K562 (cell line): Measurements from ENCODE around the gene TMEM200A. TPM values are rescaled to one million over a fixed set of nuclear protein-coding genes. Genes with fewer than 3 reads are reported as not detected.

Experiments used
- ATAC-seq: fragments of 200-7000 bp; cut with Tn5 transposase; 3 replicates; pipeline ENCODE4 v1.9.1; 2020; ENCODE audit warnings: moderate library complexity
- BruUV-seq: library from RNA; stranded (reverse); fragments of 400-500 nt; replicated peaks from 2 replicates; lab custom pipeline; 2021; lab: Mats Ljungman, UMichigan
- CTCF ChIA-PET: fragments of 300-600 bp; formaldehyde crosslinking; extraction: SDS; loops from one replicate; lab custom pipeline; 2021; ENCODE audit warnings: low intra/inter-chr PET ratio; lab: Yijun Ruan, JAX
- POLR2A ChIA-PET: fragments of 300-600, 350-650 bp; sonication (Branson Sonifier 250); formaldehyde crosslinking; extraction: SDS; loops from one replicate; lab custom pipeline; 2021; ENCODE audit warnings: antibody characterized with exemption, inconsistent platforms; lab: Yijun Ruan, JAX
- DNase-seq, 4 experiments: peaks; one replicate each; pipeline versions ENCODE4 v3.0.0 to v3.0.0-alpha.2; 2011 to 2018; ENCODE audit warnings: low spot score in 3 of 4, mixed read lengths in 3 of 4; ENCODE audit errors: extremely low read depth in 1 of 4
- FAIRE-seq: peaks from 2 replicates; lab custom pipeline; 2011; peaks lifted over from hg19 to GRCh38; lab: Jason Lieb, UNC
- H2AFZ ChIP-seq: 2 replicates; pipeline ENCODE4 v1.6.0; 2011; ENCODE audit warnings: low read depth, low read length, control low read depth, inconsistent platforms
- H3K27ac ChIP-seq: fragments of 200-600 bp; 3 replicates; pipeline ENCODE4 v1.8.0; 2011; ENCODE audit warnings: low read depth, mild to moderate bottlenecking, control low read depth, inconsistent platforms, low read length, moderate library complexity, mixed read lengths; ENCODE audit errors: extremely low read depth
- H3K27me3 ChIP-seq, 2 experiments: fragments of 300-600 bp in 1 of 2; 2 replicates in 1 of 2; 3 replicates in 1 of 2; pipeline versions ENCODE4 v1.6.0 to v1.8.0; 2011; ENCODE audit warnings: inconsistent platforms in 2 of 2, low read length in 2 of 2, mild to moderate bottlenecking in 1 of 2, mixed read lengths in 1 of 2, moderate library complexity in 1 of 2; ENCODE audit not compliant: control insufficient read depth in 2 of 2, insufficient read depth in 2 of 2
- H3K36me3 ChIP-seq: fragments of 300-600 bp; 3 replicates; pipeline ENCODE4 v1.8.0; 2011; ENCODE audit warnings: mild to moderate bottlenecking, low read length, inconsistent platforms; ENCODE audit not compliant: control insufficient read depth, insufficient read depth
- H3K4me1 ChIP-seq, 2 experiments: fragments of 200-600 bp in 1 of 2; replicated peaks in 1 of 2; 2 replicates in 1 of 2; 3 replicates in 1 of 2; pipeline versions ENCODE4 v1.5.1 to v1.8.0; 2011; ENCODE audit warnings: inconsistent platforms in 2 of 2, low read length in 2 of 2, mild to moderate bottlenecking in 1 of 2, mixed read lengths in 1 of 2, moderate library complexity in 1 of 2; ENCODE audit not compliant: control insufficient read depth in 2 of 2, insufficient read depth in 2 of 2
- H3K4me2 ChIP-seq: 2 replicates; pipeline ENCODE4 v1.6.1; 2011; ENCODE audit warnings: low read length, control low read depth, inconsistent platforms, mixed read lengths; ENCODE audit not compliant: insufficient read depth
- H3K4me3 ChIP-seq: fragments of 200-600 bp; sonication (generic), shearing (Covaris generic); 2 replicates; pipeline ENCODE4 v1.5.1; 2016; ENCODE audit warnings: control low read depth, inconsistent platforms
- H3K79me2 ChIP-seq: fragments of 200-600 bp; 3 replicates; pipeline ENCODE4 v1.8.0; 2011; ENCODE audit warnings: low read length, inconsistent platforms; ENCODE audit not compliant: control insufficient read depth, insufficient read depth
- H3K9ac ChIP-seq, 2 experiments: 2 replicates each; pipeline versions ENCODE4 v1.6.0 to v1.6.1; 2011; ENCODE audit warnings: low read depth in 2 of 2, low read length in 2 of 2, control low read depth in 1 of 2, inconsistent platforms in 1 of 2, mild to moderate bottlenecking in 1 of 2, mixed read lengths in 1 of 2; ENCODE audit not compliant: insufficient read depth in 1 of 2
- H3K9me1 ChIP-seq: one replicate; pipeline ENCODE4 v1.6.0; 2011; ENCODE audit warnings: inconsistent platforms, mild to moderate bottlenecking, low read length, moderate library complexity; ENCODE audit not compliant: control insufficient read depth, insufficient read depth
- H3K9me3 ChIP-seq: replicated peaks from 2 replicates; pipeline ENCODE4 v1.5.1; 2011; ENCODE audit warnings: low read depth, low read length, inconsistent platforms; ENCODE audit not compliant: control insufficient read depth, insufficient read depth
- H4K20me1 ChIP-seq: replicated peaks from 2 replicates; pipeline ENCODE4 v1.6.1; 2011; ENCODE audit warnings: low read length, inconsistent platforms, mixed read lengths; ENCODE audit not compliant: control insufficient read depth, insufficient read depth
- BMI1 ChIP-seq: fragments of 150-350 bp; IDR thresholded peaks from 2 replicates; pipeline ENCODE4 v1.6.1; 2014; ENCODE audit warnings: low read length
- E2F3 ChIP-seq: fragments of 250-450 bp; sonication (Bioruptor Pico); IDR thresholded peaks from 2 replicates; pipeline ENCODE4 v1.4.0; 2020; ENCODE audit warnings: mild to moderate bottlenecking
- E2F4 ChIP-seq: sonication (generic); formaldehyde crosslinking; IDR thresholded peaks from 2 replicates; pipeline ENCODE4 v1.8.0; 2022; ENCODE audit warnings: mild to moderate bottlenecking, low read depth, missing genetic modification reagents
- FOXM1 ChIP-seq, 2 experiments: fragments of 450-650 bp in 1 of 2; sonication (generic) in 1 of 2; formaldehyde crosslinking in 1 of 2; IDR thresholded peaks; 2 replicates each; pipeline versions ENCODE4 v1.6.1 to v1.9.0; 2017 to 2022; ENCODE audit warnings: low read depth in 2 of 2, mild to moderate bottlenecking in 2 of 2, missing genetic modification reagents in 1 of 2, moderate library complexity in 1 of 2
- HMBOX1 ChIP-seq: sonication (generic); IDR thresholded peaks from 2 replicates; pipeline ENCODE4 v1.6.1; 2016
- MED1 ChIP-seq: sonication (generic); formaldehyde crosslinking; IDR thresholded peaks from 2 replicates; pipeline ENCODE4 v1.8.1; 2023; ENCODE audit warnings: missing genetic modification reagents, borderline replicate concordance
- NFE2 ChIP-seq: IDR thresholded peaks from 2 replicates; pipeline ENCODE4 v1.6.1; 2014; ENCODE audit warnings: antibody characterized with exemption, low read depth
- ZFP91 ChIP-seq: sonication (generic); formaldehyde crosslinking; IDR thresholded peaks from 2 replicates; pipeline ENCODE4 v1.8.0; 2022; ENCODE audit warnings: mild to moderate bottlenecking, missing genetic modification reagents
- ZNF766 ChIP-seq: fragments of 200-800 bp; sonication (Bioruptor generic); conservative IDR thresholded peaks from 2 replicates; pipeline ENCODE4 v1.6.1; 2016; ENCODE audit warnings: missing genetic modification characterization, missing compliant biosample characterization
- ZNF79 ChIP-seq: fragments of 250-450 bp; sonication (Bioruptor Pico); IDR thresholded peaks from 2 replicates; pipeline ENCODE4 v1.4.0; 2020; ENCODE audit warnings: low read depth, mild to moderate bottlenecking, moderate library complexity
- WGBS: fragments of 100-300 bp; shearing (Covaris generic); methylation state at CpG from one replicate; pipeline ENCODE4 v1.1.6; 2016; ENCODE audit warnings: low coverage, mixed read lengths; ENCODE audit not compliant: insufficient coverage; ENCODE audit errors: missing lambda C conversion rate; 5-methylcytosine and 5-hydroxymethylcytosine counted together
- in situ Hi-C: fragments of 300-500 bp; cut with MboI; formaldehyde crosslinking; loops from 4 replicates; pipeline ENCODE4 v1.15.0; 2018; ENCODE audit warnings: inconsistent platforms, mixed read lengths
- intact Hi-C: fragments of 100-400 bp; cut with micrococcal nuclease; formaldehyde crosslinking; loops from 2 replicates; pipeline ENCODE4 v1.14.2; 2022
- polyA plus RNA-seq, 8 experiments: library from polyadenylated mRNA; depleted of rRNA in 4 of 8; stranded (reverse) in 5 of 8; unstranded in 3 of 8; fragments of >200 nt; fragmentation: Nextera tagmentation in 2 of 8; fragmentation: Illumina TruSeq in 1 of 8; extraction: Ambion mirVana in 2 of 8; extraction: Trizol in 1 of 8; gene quantifications; 2 replicates each; pipeline versions ENCODE4 v1.2.1 to v1.2.3, GENCODE V29; 2011 to 2014; ENCODE audit warnings: inconsistent platforms in 1 of 8, missing spikeins in 1 of 8
- total RNA-seq, 7 experiments: library from RNA; depleted of rRNA in 6 of 7; stranded (reverse); fragments of >200 nt in 6 of 7; fragmentation: Illumina TruSeq in 2 of 7; extraction: Trizol in 2 of 7; gene quantifications; 2 replicates each; pipeline versions ENCODE4 v1.2.1 to v1.2.3, GENCODE V29; 2011 to 2021; ENCODE audit warnings: low replicate concordance in 1 of 7

TMEM200A gene
- total and polyA plus RNA-seq, 9 of the 15 experiments (the other 6 are each of a cell fraction or from before 2014, with no cell fraction given): 0.04 TPM; not detected in 8

GRCh38 chr6:130437961-130438360 is 72.1 kb downstream of the TMEM200A start:
- Histone ChIP-seq H3K4me3 (no peak overlapping the region), H2AFZ (no peak overlapping the region), H3K36me3 (no peaks in the 10 kb centered on the region), H3K9ac (no peak overlapping the region), H3K9me3 (no peaks in the 10 kb centered on the region), H3K79me2 (no peaks in the 10 kb centered on the region), H3K4me1 (no peaks in the 10 kb centered on the region), H4K20me1 (no peaks in the 10 kb centered on the region), H3K27ac (no peak overlapping the region), H3K4me2 (no peak overlapping the region), H3K9me1 (no peaks in the 10 kb centered on the region), H3K27me3 (no peaks in the 10 kb centered on the region)
- in situ Hi-C loops: no loop called here
- intact Hi-C loops: no loop called here
- BruUV-seq: no TSS peak
- ATAC-seq (no peak), DNase-seq (no peak), FAIRE-seq (no peak)
- ChIA-PET POLR2A (no interaction called here), CTCF (no interaction called here)
- WGBS: 0% methylated on average over 1 of the region's 1 CpG
- TF ChIP-seq ZFP91 (CRISPR knock-in tag) (no peak), E2F4 (CRISPR knock-in tag) (no peak), HMBOX1 (no peak), ZNF79 (CRISPR knock-in tag) (no peak), ZNF766 (CRISPR knock-in tag) (no peak), NFE2 (no peak), E2F3 (CRISPR knock-in tag) (no peak), BMI1 (no peak), FOXM1 (IDR thresholded peaks at IDR 0.05; ENCODE audit: low read depth) (no peak), FOXM1 (CRISPR knock-in tag; IDR thresholded peaks at IDR 0.05; ENCODE audit: low read depth) (no peak), MED1 (CRISPR knock-in tag) (no peak)
